GM18507 (cell line): ENCODE measurements around the gene SKIC8.

Experiments used
- DNase-seq: peaks from one replicate; pipeline ENCODE4 v3.0.0; 2011; ENCODE audit warnings: low read depth; ENCODE audit not compliant: insufficient read length; ENCODE audit errors: extremely low spot score
- FAIRE-seq: peaks from 2 replicates; lab custom pipeline; 2011; peaks lifted over from hg19 to GRCh38; lab: Jason Lieb, UNC

The SKIC8 gene

DNA sequence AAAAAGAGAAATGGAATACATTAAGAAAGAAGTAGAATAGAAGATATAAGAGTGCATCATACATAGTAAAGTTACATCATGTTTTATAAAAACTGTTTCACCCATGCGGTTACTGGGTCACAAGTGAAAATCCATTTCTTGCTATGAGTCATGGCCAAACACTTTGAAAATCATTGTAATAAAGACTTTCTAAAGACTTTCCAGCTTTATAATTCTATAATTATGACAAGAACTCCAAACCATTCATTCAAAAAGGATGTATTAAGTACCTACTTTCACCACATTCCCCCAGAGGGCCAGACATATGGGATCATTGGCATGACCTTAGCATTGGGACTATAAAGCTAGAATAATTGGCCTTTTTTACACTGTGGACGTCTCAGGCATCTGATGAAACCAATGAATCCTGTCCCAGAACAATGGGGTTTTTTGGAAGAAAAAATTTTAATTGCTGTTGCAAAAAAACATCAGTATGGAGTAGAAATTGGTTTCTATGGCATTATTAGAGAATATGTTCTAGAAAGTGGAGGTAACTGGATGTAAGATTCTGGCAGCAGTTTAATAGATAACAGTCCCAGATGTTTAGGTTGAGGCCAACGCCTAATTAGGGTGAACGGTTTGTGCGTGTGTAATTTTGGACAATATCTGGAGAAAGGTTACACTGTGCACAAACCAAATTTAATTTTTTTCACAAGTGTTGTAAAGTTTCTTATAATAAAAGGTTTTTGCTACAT lies 3.3 kb upstream of the SKIC8 start:
- DNase-seq (no peak), FAIRE-seq (no peak)

DNA sequence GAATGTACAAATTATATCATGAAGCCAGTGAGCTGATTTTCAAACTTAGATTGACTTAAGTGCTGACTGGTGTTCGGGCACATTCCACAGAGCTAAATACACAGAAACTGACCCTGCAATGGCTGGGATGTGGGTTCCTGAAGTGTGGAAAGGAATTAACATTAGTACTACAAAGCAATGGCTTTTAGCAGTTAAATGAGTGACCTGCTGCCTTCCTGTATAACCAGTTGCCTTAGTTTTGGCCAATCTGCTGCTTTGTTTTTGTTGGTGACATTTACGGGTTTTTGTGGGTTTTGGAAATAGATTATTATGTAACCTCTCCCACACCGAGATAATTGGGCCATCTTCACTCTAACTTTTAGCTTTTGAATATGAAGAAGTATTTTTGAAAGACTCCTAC lies 2.4 kb upstream of the SKIC8 start:
- FAIRE-seq = no peak
- no peak for DNase-seq

DNA sequence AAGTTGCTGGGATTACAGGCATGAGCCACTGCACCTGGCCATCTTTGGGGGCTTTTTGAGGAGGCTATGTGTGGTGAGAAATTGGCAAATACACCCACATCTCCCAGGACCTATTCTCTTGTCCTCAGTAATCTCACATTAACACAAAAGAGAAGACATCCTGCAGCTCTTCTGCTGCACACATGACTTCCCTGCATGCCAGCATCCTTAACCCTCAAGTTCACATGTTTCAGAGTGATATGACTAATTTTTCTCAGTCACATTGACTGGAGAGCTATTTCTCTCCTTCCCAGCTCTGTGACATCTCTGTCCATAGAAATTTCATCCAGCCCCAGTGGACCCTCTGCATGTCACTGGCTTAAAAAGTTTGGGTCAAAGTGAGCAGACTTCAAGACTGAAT lies 1.9 kb upstream of the SKIC8 start:
- DNase-seq (no peak), FAIRE-seq (no peak)

DNA sequence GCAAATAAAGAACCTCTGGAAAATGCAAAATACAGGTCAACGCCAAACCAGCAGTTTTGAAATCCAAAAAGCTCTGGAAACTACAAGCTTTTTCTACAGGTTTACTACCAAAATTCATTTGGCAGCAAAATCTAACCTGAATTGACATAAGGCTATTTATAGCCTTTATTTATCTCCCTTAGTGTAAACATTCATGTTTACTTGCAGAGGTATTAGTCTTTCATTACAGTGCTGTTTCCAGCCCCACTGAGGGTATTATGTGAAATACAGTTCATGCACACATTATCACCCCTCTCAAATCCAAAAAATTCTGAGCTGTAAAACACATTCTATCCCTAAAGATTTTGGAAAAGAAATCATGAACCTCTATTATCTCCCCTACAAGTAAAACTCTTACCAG lies 7.2 kb downstream of the SKIC8 start:
- DNase-seq (no peak), FAIRE-seq (no peak)

DNA sequence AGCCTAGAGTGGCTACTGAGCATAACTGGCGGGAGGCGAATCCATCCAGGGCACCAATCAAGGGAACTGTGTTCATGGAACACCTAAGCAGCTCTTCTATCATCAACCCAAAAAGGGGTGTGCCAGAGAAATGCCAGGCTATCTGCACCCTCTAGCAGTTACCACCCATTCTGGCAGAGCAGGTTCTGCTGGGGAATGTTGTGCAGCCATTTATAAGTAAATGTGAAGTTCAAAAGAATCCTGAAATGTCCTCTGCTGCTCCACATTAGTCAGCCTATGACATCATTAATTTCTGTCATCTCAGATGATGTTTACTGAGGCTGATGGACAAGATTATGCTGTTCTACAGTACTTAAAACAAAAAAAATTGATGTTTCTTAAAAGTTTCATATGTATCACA lies 7.7 kb downstream of the SKIC8 start:
- no peak for DNase-seq
- no peak for FAIRE-seq

DNA sequence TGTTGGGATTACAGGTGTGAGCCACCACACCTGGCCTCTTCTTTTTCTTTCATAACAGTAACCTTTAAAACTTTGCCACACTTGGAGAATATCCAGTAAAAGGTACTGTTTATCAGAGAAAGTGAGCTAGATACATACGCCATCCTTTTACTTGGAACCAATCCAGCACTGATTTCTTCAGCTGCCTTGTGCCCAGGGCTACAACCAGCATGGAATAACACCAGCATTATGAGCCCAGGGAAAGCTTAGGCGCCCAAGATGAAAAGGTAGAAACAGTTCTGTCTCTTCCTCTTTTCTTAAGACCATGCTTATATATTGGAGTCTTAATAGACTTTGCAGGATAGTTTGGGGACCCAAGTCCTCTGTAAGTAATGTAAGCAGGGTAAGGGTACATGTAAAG lies 8.4 kb downstream of the SKIC8 start:
- FAIRE-seq = no peak

DNA sequence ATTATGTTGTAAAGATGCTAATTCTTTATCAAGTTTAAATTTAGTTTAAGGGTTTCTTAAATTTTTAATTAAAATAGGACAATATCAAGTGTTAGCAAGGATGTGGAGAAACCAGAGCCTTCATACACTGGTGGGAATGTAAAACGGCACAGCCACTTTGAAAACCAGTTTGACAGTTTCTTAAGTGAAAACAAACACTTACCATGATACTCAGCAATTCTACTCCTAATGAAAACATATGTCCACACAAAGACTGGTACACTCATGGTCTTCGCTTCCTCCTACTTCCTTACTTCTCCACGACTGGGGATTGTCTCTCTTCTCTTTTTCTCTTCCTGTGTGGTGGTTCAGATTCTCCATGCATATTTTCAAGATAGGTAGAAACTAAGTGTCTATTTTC lies 9.2 kb downstream of the SKIC8 start:
- no peak for DNase-seq
- FAIRE-seq = no peak

More for the DNA sequence above, 8.4 kb downstream of the SKIC8 start:
- DNase-seq = no peak

DNA sequence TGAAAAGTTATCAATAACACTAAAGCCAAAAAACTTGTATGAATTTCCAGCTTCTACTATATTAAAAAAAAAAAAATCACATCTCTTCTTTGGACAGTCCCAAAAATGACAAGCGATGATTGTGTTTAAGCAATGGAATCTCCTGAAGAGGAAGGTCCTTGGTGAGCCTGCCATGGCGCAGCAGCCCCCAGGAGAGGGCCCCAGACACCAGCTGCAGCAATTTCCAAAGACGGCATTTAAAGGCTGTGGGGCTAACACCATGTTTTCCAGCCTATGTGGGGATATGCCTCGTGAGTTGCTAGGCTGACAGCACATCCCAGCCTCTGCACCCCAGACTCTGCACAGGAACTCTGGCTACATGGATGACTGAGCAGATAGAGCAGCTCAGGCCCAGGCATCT lies 14.7 kb downstream of the SKIC8 start:
- no peak for FAIRE-seq
- DNase-seq = no peak

DNA sequence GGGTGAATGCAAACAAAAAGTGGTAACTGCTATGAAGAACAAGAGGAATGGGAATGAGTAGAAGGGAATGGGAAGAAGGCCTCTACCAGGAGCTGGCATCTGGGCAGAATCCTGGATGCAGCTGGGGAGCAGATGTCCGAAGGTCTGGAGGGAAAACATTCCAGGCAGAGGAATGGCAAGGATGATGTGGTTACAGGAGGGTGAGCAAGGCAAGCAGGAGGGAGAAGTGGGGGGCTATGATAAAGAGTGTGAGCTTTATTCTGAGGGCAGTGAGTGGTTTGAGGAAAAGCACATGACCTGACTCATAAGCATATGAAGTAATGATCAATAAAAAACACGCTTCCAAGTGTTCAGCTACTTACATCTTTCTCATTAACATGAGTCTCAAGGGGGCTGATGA lies 17.1 kb downstream of the SKIC8 start:
- DNase-seq = no peak
- no peak for FAIRE-seq

DNA sequence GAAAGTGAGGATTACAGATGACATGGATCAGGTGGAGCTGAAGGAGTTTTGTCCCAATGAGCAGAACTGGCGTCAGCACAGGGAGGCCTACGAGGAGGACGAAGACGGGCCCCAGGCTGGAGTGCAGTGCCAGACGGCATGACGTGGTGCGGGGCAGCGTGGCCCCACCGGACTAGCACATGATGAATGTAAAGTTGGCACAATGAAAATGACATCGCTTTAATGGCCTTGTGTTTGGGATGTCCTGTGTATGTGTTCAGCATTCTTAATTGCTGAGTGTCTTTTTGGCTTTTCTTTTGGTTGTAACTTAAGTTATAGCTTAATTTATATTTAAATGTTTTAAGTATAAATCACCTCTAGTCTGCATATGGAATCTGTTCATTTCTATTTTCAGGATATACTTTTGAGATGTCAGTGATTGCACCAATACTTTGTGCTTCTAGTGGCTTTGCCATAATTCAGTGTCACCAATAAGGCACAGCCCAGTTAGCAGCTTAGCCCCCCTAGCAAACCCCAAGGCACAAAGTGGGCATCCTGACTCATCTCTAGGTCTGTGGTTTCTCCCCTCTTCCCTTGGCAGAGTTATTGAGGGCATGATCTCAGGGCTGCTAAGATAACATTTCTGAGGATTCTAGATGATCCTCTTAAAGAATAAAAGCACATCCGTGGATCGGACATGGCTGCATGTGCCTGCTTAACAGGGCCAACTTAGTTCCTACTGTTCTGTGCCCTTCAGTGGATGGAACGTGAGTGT lies 18.9 kb downstream of the SKIC8 start:
- no peak for DNase-seq
- FAIRE-seq = no peak

DNA sequence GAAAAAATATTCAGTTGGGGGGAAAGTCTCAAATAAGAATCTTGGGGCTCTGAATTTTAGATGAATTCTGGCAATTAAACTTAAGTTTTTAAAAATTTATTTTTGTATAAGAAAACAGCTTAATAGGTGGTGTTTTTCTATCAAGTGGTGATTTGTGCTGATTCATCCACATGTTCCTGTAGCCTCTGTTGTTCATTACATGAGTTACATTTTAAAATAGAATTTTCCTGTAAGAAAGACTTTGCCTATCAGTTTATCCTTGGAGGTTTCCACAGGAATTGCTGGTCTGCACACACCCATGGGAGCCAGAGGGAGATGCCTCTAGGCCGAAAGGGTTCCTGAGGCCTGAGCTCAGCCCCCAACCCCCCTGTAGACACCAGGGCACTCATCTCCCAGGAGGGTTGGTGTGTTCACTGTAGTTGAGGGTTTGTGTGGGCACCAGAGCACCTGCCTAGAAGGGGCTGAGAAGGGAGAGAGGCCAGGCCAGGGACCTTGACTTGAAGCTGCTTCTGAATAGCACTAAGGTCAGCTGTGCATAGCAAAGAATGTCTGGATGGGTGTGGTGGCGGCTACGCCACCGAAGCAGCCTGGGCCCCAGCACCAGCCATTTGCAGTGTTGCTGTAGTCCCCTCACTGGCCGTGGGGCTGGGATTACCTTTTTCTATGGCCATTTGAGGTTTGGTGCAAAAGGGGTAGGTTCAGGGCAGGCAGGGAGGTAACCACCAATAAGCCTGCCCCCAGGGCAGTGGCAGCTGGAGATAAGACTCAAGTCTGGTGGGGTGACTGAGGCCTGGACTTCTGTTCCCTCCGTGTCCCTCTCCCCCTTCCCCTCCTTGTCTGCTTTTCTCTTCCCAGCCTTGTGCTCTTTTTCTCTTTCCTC lies 23.1 kb downstream of the SKIC8 start:
- FAIRE-seq = no peak
- no peak for DNase-seq

DNA sequence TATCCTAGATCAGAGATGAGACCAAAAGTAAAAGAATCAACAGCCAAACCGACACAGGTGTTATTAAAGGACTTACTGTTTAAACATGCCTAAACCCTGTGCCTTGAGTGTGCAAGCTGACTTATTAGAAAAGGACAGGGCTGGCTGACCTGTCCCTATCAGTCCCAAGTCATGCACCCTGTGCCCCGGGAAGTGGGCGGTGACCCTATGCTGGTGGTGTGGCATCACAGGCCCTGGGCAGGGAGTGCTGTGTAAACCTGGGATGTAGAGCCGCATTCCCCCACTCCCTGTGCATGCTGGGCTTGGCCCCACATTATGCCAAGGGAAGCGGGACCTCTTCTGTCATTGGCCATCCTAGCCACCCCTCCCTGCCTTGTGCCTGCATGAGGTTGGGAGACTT lies 24.4 kb downstream of the SKIC8 start:
- no peak for FAIRE-seq
- no peak for DNase-seq

DNA sequence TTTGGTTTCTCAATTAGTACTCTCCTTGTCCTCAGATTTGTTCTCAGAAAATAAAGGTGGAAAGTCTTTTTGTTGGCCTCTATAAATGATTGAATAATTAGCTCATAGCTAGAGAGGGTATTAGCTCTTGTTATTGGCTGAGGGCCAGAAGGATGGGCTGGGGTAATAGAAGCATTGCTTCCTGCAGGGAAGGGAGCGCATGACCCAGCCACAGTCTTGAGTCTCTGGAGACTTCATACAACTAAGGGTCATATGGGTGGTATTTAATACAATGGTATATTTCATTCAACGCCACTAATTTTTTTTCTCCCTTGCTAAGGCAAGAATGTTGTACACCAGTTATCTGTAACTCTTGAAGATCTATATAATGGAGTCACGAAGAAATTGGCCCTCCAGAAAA lies 26.6 kb downstream of the SKIC8 start:
- FAIRE-seq (no peak), DNase-seq (no peak)

DNA sequence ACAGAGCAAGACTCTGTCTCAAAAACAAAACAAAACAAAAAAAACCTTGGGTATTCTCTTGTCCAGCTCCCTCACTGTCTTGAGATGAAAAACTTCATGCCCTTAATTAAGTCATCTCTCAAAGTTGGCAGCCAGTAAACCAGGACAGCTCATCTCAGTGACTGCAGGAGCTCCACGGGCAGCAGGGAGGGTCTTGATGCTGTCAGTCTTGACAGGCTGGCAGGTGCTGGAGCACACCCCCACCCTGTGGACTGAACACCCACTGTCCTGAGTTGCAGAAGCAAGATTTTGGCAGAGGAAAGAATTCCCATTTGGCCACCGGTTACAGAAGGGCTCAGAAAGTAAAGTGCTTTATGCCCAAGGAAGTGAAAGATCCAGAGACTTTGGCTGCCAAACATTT lies 27.1 kb downstream of the SKIC8 start:
- DNase-seq (no peak), FAIRE-seq (no peak)

DNA sequence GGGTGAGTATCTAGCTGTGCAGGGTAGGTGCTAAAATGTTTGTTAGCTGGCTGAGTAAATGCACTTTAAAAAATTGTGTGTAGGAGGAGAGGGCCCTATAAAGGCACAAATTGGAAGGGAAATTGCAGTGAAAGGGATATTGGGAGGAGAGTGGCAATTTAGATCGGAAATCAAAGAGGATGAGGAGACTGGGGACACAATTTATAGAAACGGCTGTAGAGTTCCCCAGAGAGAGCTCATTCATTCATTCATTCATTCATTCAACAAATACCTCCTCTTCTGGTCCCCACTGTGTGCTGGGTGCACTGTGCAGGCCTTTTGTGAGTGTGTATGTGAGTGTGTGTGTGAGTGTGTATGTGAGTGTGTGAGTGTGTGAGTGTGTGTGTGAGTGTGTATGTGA lies 32.6 kb downstream of the SKIC8 start:
- DNase-seq = no peak
- no peak for FAIRE-seq

DNA sequence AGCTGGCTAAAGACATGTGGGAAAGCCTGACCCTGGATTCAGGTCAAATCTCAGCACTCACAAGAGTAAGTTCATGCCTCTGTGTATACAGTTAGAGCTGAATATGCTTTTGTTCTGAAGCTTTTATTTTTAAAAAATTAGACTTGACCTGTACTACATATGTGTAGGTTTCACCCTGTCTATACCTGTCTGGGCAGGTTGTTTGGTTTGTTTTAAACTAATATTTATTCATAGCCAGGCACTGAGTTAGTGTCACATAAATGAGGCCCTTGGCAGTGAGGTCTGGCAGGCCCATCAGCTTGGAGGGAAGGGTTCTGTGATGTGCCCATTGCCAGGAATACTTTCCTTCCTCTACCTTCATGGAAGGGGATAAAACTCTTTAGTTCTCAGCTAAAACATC lies 33.2 kb downstream of the SKIC8 start:
- FAIRE-seq (no peak), DNase-seq (no peak)

DNA sequence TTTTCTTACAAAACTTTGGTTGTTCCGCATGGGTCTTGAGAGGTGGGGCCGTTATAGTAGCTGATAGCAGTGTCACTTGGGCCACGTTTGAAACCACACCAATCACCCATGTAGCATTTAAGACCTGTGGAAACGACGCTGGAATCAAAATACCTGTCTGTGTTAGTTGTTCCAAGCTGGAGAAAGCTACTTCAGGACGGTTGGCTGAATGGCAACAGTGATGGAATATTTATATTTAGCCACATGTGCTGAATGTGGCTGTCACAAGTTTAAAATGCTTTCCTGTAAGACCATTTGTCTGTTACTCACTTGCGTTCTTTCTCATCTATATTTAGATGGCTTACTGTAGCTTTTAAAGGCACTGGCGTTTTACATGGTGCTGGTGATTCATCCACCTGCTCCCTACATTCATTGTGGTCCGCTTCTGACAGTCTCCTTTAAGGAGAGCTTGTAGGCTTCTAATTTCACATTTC lies 33.6 kb downstream of the SKIC8 start:
- no peak for DNase-seq
- FAIRE-seq = no peak

DNA sequence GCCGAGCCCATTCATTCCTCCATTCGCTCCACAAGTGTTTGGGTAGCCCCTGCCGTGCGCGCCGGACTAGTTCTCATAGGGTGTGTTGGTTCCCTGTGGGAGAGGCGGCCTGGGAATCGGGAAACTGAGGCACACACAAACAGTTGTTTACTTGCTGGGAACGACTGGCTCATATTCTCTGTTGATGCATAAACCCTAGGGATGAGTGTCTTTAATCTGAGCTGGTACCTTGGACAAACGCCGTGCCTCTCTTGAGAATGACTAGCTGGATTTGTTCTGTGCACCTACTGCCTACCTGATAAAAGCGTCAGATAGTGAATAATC lies 34.3 kb downstream of the SKIC8 start:
- FAIRE-seq (peak; percentile 48), DNase-seq (no peak)

DNA sequence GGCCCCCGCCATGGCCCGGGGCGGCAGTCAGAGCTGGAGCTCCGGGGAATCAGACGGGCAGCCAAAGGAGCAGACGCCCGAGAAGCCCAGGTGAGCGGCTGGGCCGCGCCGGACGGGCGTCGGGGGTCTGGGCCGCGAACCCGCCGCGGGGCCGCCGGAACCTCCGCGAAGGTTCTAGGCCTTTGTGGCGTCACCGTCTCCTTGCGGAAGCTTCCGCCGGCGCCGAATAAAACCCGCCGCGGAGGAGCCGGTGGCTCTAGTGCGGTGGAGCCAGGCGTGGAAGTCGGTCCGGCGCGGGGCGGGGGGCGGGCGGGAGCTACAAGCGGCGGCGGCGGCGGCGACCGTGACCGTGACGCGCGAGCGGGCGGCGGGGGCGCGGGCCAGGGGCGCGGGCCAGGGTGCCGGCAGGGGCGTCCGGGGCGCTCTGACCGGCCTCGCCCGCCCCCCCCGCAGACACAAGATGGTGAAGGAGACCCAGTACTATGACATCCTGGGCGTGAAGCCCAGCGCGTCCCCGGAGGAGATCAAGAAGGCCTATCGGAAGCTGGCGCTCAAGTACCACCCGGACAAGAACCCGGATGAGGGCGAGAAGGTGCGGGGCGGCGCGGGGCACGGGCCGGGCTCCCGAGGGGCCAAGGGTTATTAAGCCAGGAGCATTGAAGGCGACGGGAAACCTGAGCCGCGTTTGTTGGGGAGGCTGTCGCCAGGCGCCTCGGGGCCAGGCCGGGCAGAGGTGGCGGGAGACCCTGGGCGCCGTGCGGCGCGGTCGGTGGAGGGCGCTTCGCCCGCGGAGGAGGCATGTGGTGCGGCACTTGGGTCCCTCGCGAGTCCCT lies 34.9 kb downstream of the SKIC8 start, which contains the start of gene DNAJA4:
Gene DNAJA4, plus strand, starts transcription at position 259 of the 833 bp plus-strand sequence. Its CDS starts 202 bp downstream, at position 461.
- no peak for FAIRE-seq
- DNase-seq = peak; percentile 48
